Right lobe of liver (tissue), 4 donors: ENCODE data around the gene FCHO1.

Experiments used
- POLR2A ChIP-seq: fragments of 450-650 bp; IDR thresholded peaks from one replicate; pipeline ENCODE4 v1.6.1; 2017; ENCODE audit warnings: antibody characterized with exemption, mild to moderate bottlenecking
- TF ChIP-seq, protein P1 (sequence below), 4 donors: fragments of 200-600 bp in 3 of 4; fragments of 450-650 bp in 1 of 4; IDR thresholded peaks; one replicate each; pipeline versions ENCODE4 v1.5.1 to v1.8.0; 2016 to 2022; ENCODE audit warnings: antibody characterized with exemption in 4 of 4, mild to moderate bottlenecking in 2 of 4
- donor health status: DM: no; HTN: no; CAD: no.
- donor health status: DM: no; HTN: no; CAD: no.
- donor health status: DM: no; HTN: yes; CAD: no.

DNA sequence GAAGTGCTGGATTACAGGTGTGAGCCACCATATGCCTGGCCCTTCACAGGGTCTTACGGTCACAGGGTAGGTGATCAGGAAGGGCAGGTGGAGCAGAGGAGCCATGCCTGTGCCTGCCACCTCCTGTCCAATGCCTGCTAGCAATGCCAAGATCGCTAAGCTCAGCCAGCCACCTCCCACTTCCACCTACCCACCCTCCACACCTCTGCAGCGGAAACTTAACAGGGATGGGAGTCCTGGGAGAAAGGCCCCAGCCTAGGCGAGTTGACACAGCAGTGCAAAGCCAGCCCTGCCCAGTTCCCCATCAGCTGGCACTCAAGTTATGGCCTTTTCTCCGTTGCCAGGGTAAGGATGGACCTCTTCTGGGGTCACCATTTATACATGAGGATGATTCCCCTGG lies 15.9 kb upstream of the FCHO1 start:
- TF ChIP-seq, protein P1, sequence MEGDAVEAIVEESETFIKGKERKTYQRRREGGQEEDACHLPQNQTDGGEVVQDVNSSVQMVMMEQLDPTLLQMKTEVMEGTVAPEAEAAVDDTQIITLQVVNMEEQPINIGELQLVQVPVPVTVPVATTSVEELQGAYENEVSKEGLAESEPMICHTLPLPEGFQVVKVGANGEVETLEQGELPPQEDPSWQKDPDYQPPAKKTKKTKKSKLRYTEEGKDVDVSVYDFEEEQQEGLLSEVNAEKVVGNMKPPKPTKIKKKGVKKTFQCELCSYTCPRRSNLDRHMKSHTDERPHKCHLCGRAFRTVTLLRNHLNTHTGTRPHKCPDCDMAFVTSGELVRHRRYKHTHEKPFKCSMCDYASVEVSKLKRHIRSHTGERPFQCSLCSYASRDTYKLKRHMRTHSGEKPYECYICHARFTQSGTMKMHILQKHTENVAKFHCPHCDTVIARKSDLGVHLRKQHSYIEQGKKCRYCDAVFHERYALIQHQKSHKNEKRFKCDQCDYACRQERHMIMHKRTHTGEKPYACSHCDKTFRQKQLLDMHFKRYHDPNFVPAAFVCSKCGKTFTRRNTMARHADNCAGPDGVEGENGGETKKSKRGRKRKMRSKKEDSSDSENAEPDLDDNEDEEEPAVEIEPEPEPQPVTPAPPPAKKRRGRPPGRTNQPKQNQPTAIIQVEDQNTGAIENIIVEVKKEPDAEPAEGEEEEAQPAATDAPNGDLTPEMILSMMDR (IDR thresholded peaks at IDR 0.05), result no peak
- TF ChIP-seq POLR2A, result no peak
